Activated CD4-positive, alpha-beta memory T cell treated with anti-CD3 and anti-CD28 coated beads for 36 hours (primary cell): Measurements from ENCODE around the gene PLEKHA5. TPM values are rescaled to one million over a fixed set of nuclear protein-coding genes. Genes with fewer than 3 reads are reported as not detected.
A peak's percentile ranks its signal among the peaks of the same experiment; 100 is the strongest.

ENCODE experiments used
- CTCF ChIA-PET: fragments of 350-600 bp; sonication (Branson Sonifier 250); formaldehyde crosslinking; loops from one replicate; lab custom pipeline; 2021; ENCODE audit warnings: antibody characterized with exemption, inconsistent platforms; lab: Charles Lee
- POLR2A ChIA-PET: fragments of 350-600 bp; sonication (Branson Sonifier 250); formaldehyde crosslinking; loops from one replicate; lab custom pipeline; 2021; ENCODE audit warnings: antibody characterized with exemption; lab: Charles Lee
- DNase-seq: peaks from one replicate; pipeline ENCODE4 v3.0.0-alpha.2; 2020
- H3K27ac Mint-ChIP-seq: one replicate; pipeline ENCODE4 v1.8.0; 2021; ENCODE audit warnings: mixed read lengths
- H3K27me3 Mint-ChIP-seq: one replicate; pipeline ENCODE4 v1.8.0; 2021; ENCODE audit warnings: mixed read lengths
- H3K36me3 Mint-ChIP-seq: one replicate; pipeline ENCODE4 v1.8.0; 2021; ENCODE audit warnings: mixed read lengths
- H3K4me1 Mint-ChIP-seq: one replicate; pipeline ENCODE4 v1.8.0; 2021; ENCODE audit warnings: low read depth, mixed read lengths
- H3K4me3 Mint-ChIP-seq: one replicate; pipeline ENCODE4 v1.8.0; 2021; ENCODE audit warnings: mild to moderate bottlenecking, mixed read lengths
- H3K9me3 Mint-ChIP-seq: one replicate; pipeline ENCODE4 v1.8.0; 2021; ENCODE audit warnings: mixed read lengths
- intact Hi-C: fragments of 100-400 bp; cut with micrococcal nuclease; formaldehyde crosslinking; loops from one replicate; pipeline ENCODE4 v1.15.1; 2023
- total RNA-seq, 2 experiments: library from RNA; stranded (reverse); gene quantifications; one replicate each; pipeline ENCODE4 v1.2.3, GENCODE V29; 2021

Gene PLEKHA5
- total RNA-seq, 2 experiments from 2014 or later: 6.6 to 7.4 TPM

- H3K4me3 Mint-ChIP-seq: no peak overlapping the region
- peaks cover 4% of the 10 kb centered on the region for H3K27me3 Mint-ChIP-seq
- POLR2A ChIA-PET: interaction anchor here (0.6 kb wide), 1 partner anchor 38 kb away, joined by 3 read pairs; no protein-coding TSS in a partner anchor
- DNase-seq: no peak
- intact Hi-C loops: no loop called here
- no peaks in the 10 kb centered on the region for H3K36me3 Mint-ChIP-seq
- no peak overlapping the region for H3K27ac Mint-ChIP-seq
- CTCF ChIA-PET: interaction anchor here (1.0 kb wide), 1 partner anchor 11 kb away, joined by 4 read pairs; no protein-coding TSS in a partner anchor
- no peaks in the 10 kb centered on the region for H3K4me1 Mint-ChIP-seq
- H3K9me3 Mint-ChIP-seq: no peaks in the 10 kb centered on the region
These were observed 19.2 kb upstream of the PLEKHA5 start for GRCh38 chr12:19110221-19110940.

DNA sequence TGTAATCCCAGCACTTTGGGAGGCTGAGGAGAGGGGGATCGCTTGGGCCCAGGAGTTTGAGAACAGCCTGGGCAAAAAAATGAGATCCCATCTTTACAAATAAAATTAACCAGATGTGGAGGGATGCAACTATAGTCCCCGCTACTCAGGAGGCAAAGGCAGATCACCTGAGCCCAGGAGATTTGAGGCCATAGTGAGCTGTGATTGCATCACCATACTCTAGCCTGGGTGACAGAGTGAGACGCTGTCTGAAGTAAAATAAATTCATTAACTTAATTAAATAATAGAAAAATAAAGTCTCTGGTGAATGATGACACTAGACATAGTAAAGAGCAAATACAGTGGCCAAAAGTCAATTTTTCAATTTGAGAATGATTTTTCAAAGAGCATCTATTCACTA is 16.1 kb upstream of the PLEKHA5 start:
- Mint-ChIP-seq H3K36me3 (no peaks in the 10 kb centered on the region), H3K4me1 (no peaks in the 10 kb centered on the region), H3K4me3 (no peak overlapping the region), H3K27ac (no peak overlapping the region), H3K9me3 (no peaks in the 10 kb centered on the region), H3K27me3 (peaks cover 5% of the 10 kb centered on the region)
- intact Hi-C loops: no loop called here
- POLR2A ChIA-PET: no interaction called here
- CTCF ChIA-PET: no interaction called here
- DNase-seq: no peak

- H3K4me3 Mint-ChIP-seq: no peak overlapping the region
- peaks cover 5% of the 10 kb centered on the region for H3K27me3 Mint-ChIP-seq
- CTCF ChIA-PET: no interaction called here
These were observed 14.2 kb upstream of the PLEKHA5 start for GRCh38 chr12:19115285-19115684.

DNA sequence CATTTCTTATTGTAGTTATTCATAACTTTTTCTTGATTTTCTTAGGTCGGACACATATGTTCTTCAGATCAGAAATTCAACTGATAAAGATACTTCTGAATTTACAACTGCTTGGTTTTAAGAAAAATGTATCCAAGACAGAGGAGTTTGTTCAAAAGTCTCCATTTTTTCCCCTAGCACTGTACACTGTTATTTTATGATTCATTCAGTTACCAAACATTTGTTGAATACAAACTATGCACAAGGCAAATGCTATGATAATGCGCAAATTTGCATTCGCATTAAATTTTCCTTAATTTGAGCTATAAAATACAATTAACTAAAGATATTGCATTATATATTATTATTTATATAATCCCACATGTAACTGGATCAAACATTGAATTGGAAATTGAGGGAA is 10.1 kb upstream of the PLEKHA5 start:
- no peak for DNase-seq
- ChIA-PET CTCF (no interaction called here), POLR2A (no interaction called here)
- Mint-ChIP-seq H3K27me3 (peaks cover 5% of the 10 kb centered on the region), H3K4me1 (no peaks in the 10 kb centered on the region), H3K4me3 (no peak overlapping the region), H3K36me3 (no peaks in the 10 kb centered on the region), H3K9me3 (no peaks in the 10 kb centered on the region), H3K27ac (no peak overlapping the region)
- intact Hi-C loops: no loop called here

More at GRCh38 chr12:19115285-19115684, 14.2 kb upstream of the PLEKHA5 start:
- H3K9me3 Mint-ChIP-seq: no peaks in the 10 kb centered on the region
- intact Hi-C loops: no loop called here
- H3K36me3 Mint-ChIP-seq: no peaks in the 10 kb centered on the region
- no peaks in the 10 kb centered on the region for H3K4me1 Mint-ChIP-seq
- no peak for DNase-seq
- H3K27ac Mint-ChIP-seq: no peak overlapping the region
- POLR2A ChIA-PET: no interaction called here

DNA sequence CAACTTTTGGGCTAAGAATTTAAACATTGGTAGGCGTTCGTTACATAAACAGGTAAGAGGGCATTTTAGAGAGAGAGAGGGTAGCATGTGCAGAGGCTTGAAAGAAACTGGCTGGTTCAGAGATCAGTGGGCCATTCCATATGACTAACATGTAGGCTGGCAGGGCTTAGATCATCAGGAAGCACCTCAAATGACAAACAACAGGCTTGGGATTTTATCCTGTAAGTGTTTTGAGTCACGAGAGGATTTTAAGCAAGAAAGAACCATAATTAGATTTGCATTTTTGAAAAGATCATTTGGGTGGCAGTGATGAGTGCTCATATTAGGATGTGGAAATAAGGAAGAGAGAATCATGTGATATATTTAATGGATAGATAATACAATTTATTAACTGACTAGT is 8.7 kb upstream of the PLEKHA5 start:
- ChIA-PET POLR2A (no interaction called here), CTCF (interaction anchor here (1.3 kb wide), 1 partner anchor 66 kb away, joined by 4 read pairs; no protein-coding TSS in a partner anchor)
- DNase-seq: no peak
- Mint-ChIP-seq H3K9me3 (no peaks in the 10 kb centered on the region), H3K36me3 (no peaks in the 10 kb centered on the region), H3K4me1 (peaks cover 7% of the 10 kb centered on the region), H3K4me3 (no peak overlapping the region), H3K27me3 (peaks cover 3% of the 10 kb centered on the region), H3K27ac (no peak overlapping the region)
- intact Hi-C loops: no loop called here

DNA sequence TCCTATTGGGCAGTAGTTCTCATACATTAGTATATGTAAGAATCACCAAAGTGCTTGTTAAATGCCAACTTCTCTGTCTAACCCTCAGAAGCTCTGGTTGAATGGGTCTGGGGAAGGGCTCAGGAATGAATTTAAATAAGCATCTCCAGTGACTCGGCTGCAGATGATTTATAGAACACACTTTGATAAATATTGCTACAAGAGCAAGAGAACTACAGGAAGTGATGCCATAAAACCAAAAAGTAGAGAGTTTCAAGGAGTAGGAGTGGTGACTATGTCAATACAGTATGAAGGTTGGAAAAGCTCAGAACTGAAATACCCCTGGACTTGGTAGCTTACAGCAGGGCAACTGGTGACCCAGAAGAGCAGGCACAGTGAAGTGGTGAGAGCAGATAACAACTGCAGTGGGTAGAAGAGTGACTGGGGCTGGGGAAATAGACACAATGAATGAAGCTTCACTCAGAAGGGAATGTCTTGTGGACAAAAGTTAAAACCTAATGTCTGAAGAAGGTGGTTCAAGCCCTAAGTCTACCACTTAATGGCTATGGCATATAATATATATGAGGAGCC is 8.0 kb upstream of the PLEKHA5 start:
- no peak overlapping the region for H3K4me3 Mint-ChIP-seq
- H3K27ac Mint-ChIP-seq: no peak overlapping the region
- no peaks in the 10 kb centered on the region for H3K36me3 Mint-ChIP-seq
- POLR2A ChIA-PET: no interaction called here
- H3K4me1 Mint-ChIP-seq: peaks cover 7% of the 10 kb centered on the region
- intact Hi-C loops: no loop called here
- no peak for DNase-seq
- H3K9me3 Mint-ChIP-seq: no peaks in the 10 kb centered on the region
- CTCF ChIA-PET: interaction anchor here (1.0 kb wide), 1 partner anchor 12 kb away, joined by 4 read pairs; no protein-coding TSS in a partner anchor
- H3K27me3 Mint-ChIP-seq: peaks cover 3% of the 10 kb centered on the region

GRCh38 chr12:19125325-19125724 is 4.2 kb upstream of the PLEKHA5 start:
- H3K4me3 Mint-ChIP-seq: peak overlapping the region; percentile 1

GRCh38 chr12:19127270-19127669 is 2.3 kb upstream of the PLEKHA5 start:
- H3K4me3 Mint-ChIP-seq: no peak overlapping the region
- peaks cover 2% of the 10 kb centered on the region for H3K36me3 Mint-ChIP-seq
- H3K9me3 Mint-ChIP-seq: peaks cover 16% of the 10 kb centered on the region
- intact Hi-C loops: loop anchor here (5.0 kb wide), 2 partner anchors 305 to 705 kb away; no protein-coding TSS in a partner anchor
- H3K27ac Mint-ChIP-seq: no peak overlapping the region
- ChIA-PET CTCF (no interaction called here), POLR2A (no interaction called here)
- H3K27me3 Mint-ChIP-seq: peaks cover 1% of the 10 kb centered on the region
- H3K4me1 Mint-ChIP-seq: peaks cover 23% of the 10 kb centered on the region
- no peak for DNase-seq

More at GRCh38 chr12:19125325-19125724, 4.2 kb upstream of the PLEKHA5 start:
- Mint-ChIP-seq H3K36me3 (peaks cover 2% of the 10 kb centered on the region), H3K27me3 (no peaks in the 10 kb centered on the region), H3K27ac (peak overlapping the region; percentile 43), H3K4me1 (peaks cover 7% of the 10 kb centered on the region), H3K9me3 (peaks cover 16% of the 10 kb centered on the region)
- DNase-seq: no peak
- intact Hi-C loops: loop anchor here (2.0 to 5.0 kb wide), 3 partner anchors 257 to 707 kb away; no protein-coding TSS in a partner anchor
- ChIA-PET CTCF (no interaction called here), POLR2A (no interaction called here)

DNA sequence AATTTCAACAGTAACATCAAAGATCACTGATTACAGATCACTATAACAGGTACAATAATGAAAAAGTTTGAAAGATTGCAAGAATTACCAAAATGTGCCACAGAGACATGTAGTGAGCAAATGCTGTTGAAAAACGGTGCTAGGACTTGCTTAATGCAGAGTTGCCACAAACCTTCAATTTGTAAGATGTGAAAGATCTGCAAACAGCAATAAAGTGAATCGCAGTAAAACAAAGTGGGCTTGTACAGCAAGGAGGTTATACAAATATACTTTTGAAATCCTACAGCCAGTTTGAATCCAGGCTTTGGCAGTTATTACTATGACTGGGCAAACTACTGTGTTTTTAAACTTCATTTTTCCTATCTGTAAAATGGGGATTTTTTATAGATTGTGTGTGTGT is 1.0 kb upstream of the PLEKHA5 start:
- peaks cover 16% of the 10 kb centered on the region for H3K9me3 Mint-ChIP-seq
- ChIA-PET POLR2A (no interaction called here), CTCF (interaction anchor here (1.0 kb wide), 1 partner anchor 58 kb away, joined by 3 read pairs; no protein-coding TSS in a partner anchor)
- intact Hi-C loops: loop anchor here (5.0 kb wide), 2 partner anchors 304 to 704 kb away; no protein-coding TSS in a partner anchor
- DNase-seq: no peak
- H3K4me1 Mint-ChIP-seq: peaks cover 23% of the 10 kb centered on the region
- no peak overlapping the region for H3K4me3 Mint-ChIP-seq
- H3K27ac Mint-ChIP-seq: no peak overlapping the region
- H3K36me3 Mint-ChIP-seq: peaks cover 2% of the 10 kb centered on the region
- H3K27me3 Mint-ChIP-seq: peaks cover 1% of the 10 kb centered on the region

DNA sequence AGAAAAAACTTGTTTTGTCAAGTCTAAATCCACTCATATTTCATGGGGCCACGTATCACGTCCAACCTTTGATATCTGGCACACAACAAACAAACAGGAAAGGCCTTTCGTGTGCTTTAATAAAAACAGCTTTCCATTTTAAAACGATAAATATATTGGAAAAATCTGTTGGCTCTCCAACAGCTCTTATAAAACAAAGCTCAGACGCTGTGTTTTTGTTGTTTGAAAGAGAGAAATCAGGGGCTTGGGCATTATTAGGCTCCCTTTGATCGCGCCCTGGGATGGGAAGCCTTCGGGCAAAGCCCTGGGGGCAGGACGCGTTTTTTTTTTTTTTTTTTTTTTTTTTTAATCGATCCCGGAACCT is 429 bp upstream of the PLEKHA5 start:
- intact Hi-C loops: loop anchor here (5.0 kb wide), 2 partner anchors 303 to 703 kb away; no protein-coding TSS in a partner anchor
- DNase-seq: no peak
- POLR2A ChIA-PET: no interaction called here
- Mint-ChIP-seq H3K9me3 (peaks cover 16% of the 10 kb centered on the region), H3K36me3 (peaks cover 2% of the 10 kb centered on the region), H3K4me3 (peak overlapping the region; percentile 64), H3K27me3 (peaks cover 3% of the 10 kb centered on the region), H3K4me1 (peaks cover 23% of the 10 kb centered on the region), H3K27ac (no peak overlapping the region)
- CTCF ChIA-PET: interaction anchor here (1.0 kb wide), 1 partner anchor 57 kb away, joined by 3 read pairs; no protein-coding TSS in a partner anchor

DNA sequence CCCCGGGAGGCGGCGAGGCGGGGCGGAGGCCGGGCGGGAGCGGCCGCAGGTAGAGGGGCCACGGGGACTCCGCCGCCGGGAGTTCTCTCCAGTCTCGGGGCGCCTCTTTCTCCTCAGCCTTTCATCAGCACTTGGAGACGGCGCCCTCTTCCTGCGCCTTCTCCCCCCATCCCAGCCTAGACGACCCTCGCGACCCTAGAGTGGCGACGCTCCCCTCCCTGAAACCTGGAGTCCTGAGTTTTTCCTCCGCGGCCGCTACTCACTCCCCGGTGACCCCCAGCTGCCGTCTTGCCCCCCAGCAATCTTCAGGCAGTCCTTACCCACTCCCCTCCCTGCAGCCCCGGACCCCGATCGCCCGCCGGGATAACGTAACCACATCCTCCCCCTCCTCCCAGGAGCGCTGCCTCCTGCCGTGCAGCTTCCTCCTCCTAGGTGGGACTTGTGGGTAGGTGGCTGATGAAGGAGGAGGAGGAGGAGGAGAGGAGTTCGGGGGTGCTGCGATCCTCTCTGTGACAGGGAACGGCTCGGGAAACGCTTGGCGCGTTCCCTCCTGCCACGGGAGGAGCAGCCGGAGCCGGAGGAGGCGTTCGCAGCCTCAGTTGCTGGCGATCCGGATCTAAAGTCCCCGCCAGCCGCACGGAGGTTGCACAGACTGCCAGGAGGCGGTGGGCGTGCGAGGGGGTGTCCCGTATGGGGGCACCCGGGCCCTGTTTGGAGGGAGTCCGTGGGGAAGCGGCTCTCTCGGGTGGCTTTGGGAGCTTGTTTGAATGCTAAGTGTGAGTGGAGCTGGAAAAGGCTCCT is 891 bp downstream of the PLEKHA5 start:
- intact Hi-C loops: loop anchor here (2.0 kb wide), 1 partner anchor 40 kb away; no protein-coding TSS in a partner anchor
- no peak overlapping the region for H3K27ac Mint-ChIP-seq

More for the DNA sequence above, 891 bp downstream of the PLEKHA5 start:
- Mint-ChIP-seq H3K4me3 (peak overlapping the region; percentile 86), H3K9me3 (peaks cover 16% of the 10 kb centered on the region), H3K4me1 (peaks cover 17% of the 10 kb centered on the region), H3K27me3 (peaks cover 3% of the 10 kb centered on the region), H3K36me3 (peaks cover 2% of the 10 kb centered on the region)
- DNase-seq: peak; percentile 37
- POLR2A ChIA-PET: no interaction called here
- CTCF ChIA-PET: no interaction called here
